Muscle of back (tissue), 11 donors: ENCODE data around the gene FOXP4. TPM values are rescaled to one million over a fixed set of nuclear protein-coding genes. Genes with fewer than 3 reads are reported as not detected.

Experiments used
- DNase-seq, 3 donors: peaks; one replicate each; pipeline versions ENCODE4 v3.0.0 to v3.0.0-alpha.2; 2013
- polyA plus RNA-seq, 10 donors: library from polyadenylated mRNA; unstranded; fragments of 120-200 nt; gene quantifications; one replicate each; pipeline ENCODE4 v1.2.1, GENCODE V29; 2013; ENCODE audit not compliant: insufficient read length in 10 of 10

The FOXP4 gene
- polyA plus RNA-seq, 10 donors, result 8.4 to 14.1 (median 12.3) TPM

GRCh38 chr6:41643899-41644269 is 97.7 kb downstream of the FOXP4 start:
- DNase-seq, result no peak

- DNase-seq, result no peak
Measured at GRCh38 chr6:41644297-41644879, 98.2 kb downstream of the FOXP4 start.

GRCh38 chr6:41645007-41645618 is 98.9 kb downstream of the FOXP4 start:
- no peak for DNase-seq

- DNase-seq, result no peak
Measured at GRCh38 chr6:41646026-41646795, 100.0 kb downstream of the FOXP4 start.

- peak in 1 of 3 donors; percentile 38 for DNase-seq
Measured at GRCh38 chr6:41647061-41647511, 100.9 kb downstream of the FOXP4 start.

- DNase-seq, result no peak
Measured at GRCh38 chr6:41648070-41648585, 101.9 kb downstream of the FOXP4 start.

- DNase-seq, result peak in 1 of 3 donors; percentile 78
Measured at GRCh38 chr6:41648921-41649320, 102.7 kb downstream of the FOXP4 start.

GRCh38 chr6:41649596-41649995 is 103.4 kb downstream of the FOXP4 start:
- no peak for DNase-seq

GRCh38 chr6:41650120-41650519 is 103.9 kb downstream of the FOXP4 start:
- DNase-seq, result no peak

- no peak for DNase-seq
Measured at GRCh38 chr6:41651246-41651961, 105.2 kb downstream of the FOXP4 start.

Other genes with a start within 250 kb of the FOXP4 start
- gene NCR2, start 210.8 kb upstream of the FOXP4 start, polyA plus RNA-seq, result not detected
- 10 to 100 TPM; 31.7 to 71.3 (median 48.7) TPM for gene MDFI, start 92.1 kb downstream of the FOXP4 start, polyA plus RNA-seq
- gene TFEB, start 189.2 kb downstream of the FOXP4 start, polyA plus RNA-seq, result 10 to 100 TPM in 1 of 10 donors, 1 to 10 TPM in 9; 4.6 to 10.6 (median 6.8) TPM
- gene PGC, start 201.0 kb downstream of the FOXP4 start, polyA plus RNA-seq, result not detected
- 1 to 10 TPM; 5.5 to 8.4 (median 6.2) TPM for gene FRS3, start 233.5 kb downstream of the FOXP4 start, polyA plus RNA-seq
- gene PRICKLE4, start 234.4 kb downstream of the FOXP4 start, polyA plus RNA-seq, result 1 to 10 TPM; 1.0 to 4.1 (median 2.5) TPM
- 100 to 1,000 TPM; 154 to 176 (median 165) TPM for gene TOMM6, start 241.3 kb downstream of the FOXP4 start, polyA plus RNA-seq